K562 (cell line): ENCODE results near the gene CHST8.

Experiments used
- DNMT1 ChIP-seq: fragments of 450-650 bp; IDR thresholded peaks from 2 replicates; pipeline ENCODE4 v1.6.1; 2016; ENCODE audit warnings: antibody characterized with exemption, mild to moderate bottlenecking
- EZH2 ChIP-seq: IDR thresholded peaks from 2 replicates; pipeline ENCODE4 v1.6.1; 2012; ENCODE audit warnings: low read depth, mild to moderate bottlenecking, inconsistent platforms, low read length, borderline replicate concordance
- KDM1A ChIP-seq, 2 experiments: fragments of 450-650 bp; IDR thresholded peaks; 2 replicates each; pipeline ENCODE4 v1.6.1; 2016; ENCODE audit warnings: mild to moderate bottlenecking in 2 of 2
- KLF1 ChIP-seq: fragments of 450-650 bp; IDR thresholded peaks from 2 replicates; pipeline ENCODE4 v1.6.1; 2016; ENCODE audit warnings: missing genetic modification characterization, missing compliant biosample characterization
- NR2F6 ChIP-seq: fragments of 450-650 bp; formaldehyde crosslinking; IDR thresholded peaks from 2 replicates; pipeline ENCODE4 v1.4.0; 2020; ENCODE audit warnings: mild to moderate bottlenecking
- SMC3 ChIP-seq: conservative IDR thresholded peaks from 2 replicates; pipeline ENCODE4 v1.6.1; 2011; ENCODE audit warnings: low read depth, low read length, improper control_type of control experiment; ENCODE audit not compliant: insufficient read depth
- SREBF2 ChIP-seq: sonication (generic); formaldehyde crosslinking; IDR thresholded peaks from 2 replicates; pipeline ENCODE4 v1.4.0; 2020; ENCODE audit warnings: mild to moderate bottlenecking, missing genetic modification reagents
- ZNF197 ChIP-seq: fragments of 200-800 bp; sonication (Bioruptor generic); IDR thresholded peaks from 2 replicates; pipeline ENCODE4 v1.6.1; 2016; ENCODE audit warnings: low read depth, missing genetic modification characterization, missing compliant biosample characterization
- TF ChIP-seq, protein P1 (sequence below), 3 experiments: IDR thresholded peaks in 2 of 3; conservative IDR thresholded peaks in 1 of 3; 2 replicates each; pipeline ENCODE4 v1.5.1; 2011 to 2012; ENCODE audit warnings: low read length in 3 of 3, mild to moderate bottlenecking in 3 of 3, control low read depth in 2 of 3, improper control_type of control experiment in 1 of 3, inconsistent platforms in 1 of 3, low read depth in 1 of 3, mixed read lengths in 1 of 3, moderate library complexity in 1 of 3; ENCODE audit not compliant: insufficient read depth in 2 of 3
- TF ChIP-seq, protein P2 (sequence below): fragments of 250-450 bp; sonication (Bioruptor Pico); IDR thresholded peaks from 2 replicates; pipeline ENCODE4 v1.5.0; 2020; ENCODE audit warnings: mild to moderate bottlenecking

DNA sequence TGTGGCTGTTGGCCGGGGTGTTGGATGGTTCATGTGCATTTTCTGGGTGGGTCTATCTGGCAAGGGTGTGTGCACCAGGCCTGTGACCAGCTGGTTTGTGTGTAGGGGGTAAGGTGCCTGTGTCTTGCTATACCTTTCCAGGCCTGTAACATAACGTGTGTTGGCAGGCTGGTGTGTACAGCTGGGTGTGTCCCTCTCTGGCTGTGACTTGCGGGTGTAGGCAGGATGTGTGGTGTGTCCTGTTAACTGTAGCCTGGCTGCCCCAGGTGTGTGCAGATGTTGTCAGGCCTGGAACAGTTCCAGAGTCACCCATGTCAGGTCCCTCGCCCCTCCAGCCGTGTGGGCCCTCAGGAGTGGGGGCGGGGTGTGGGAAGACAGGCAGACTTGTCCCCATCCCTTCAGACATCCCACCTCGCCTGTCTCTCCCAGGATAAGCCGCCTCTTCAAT, 184.7 kb downstream of the CHST8 start:
- TF ChIP-seq SMC3 (no peak), KDM1A (IDR thresholded peaks at IDR 0.05) (no peak), SREBF2 (CRISPR knock-in tag) (no peak), EZH2 (no peak), ZNF197 (no peak), NR2F6 (CRISPR knock-in tag) (no peak), DNMT1 (no peak), KLF1 (no peak)
- TF ChIP-seq, protein P1, sequence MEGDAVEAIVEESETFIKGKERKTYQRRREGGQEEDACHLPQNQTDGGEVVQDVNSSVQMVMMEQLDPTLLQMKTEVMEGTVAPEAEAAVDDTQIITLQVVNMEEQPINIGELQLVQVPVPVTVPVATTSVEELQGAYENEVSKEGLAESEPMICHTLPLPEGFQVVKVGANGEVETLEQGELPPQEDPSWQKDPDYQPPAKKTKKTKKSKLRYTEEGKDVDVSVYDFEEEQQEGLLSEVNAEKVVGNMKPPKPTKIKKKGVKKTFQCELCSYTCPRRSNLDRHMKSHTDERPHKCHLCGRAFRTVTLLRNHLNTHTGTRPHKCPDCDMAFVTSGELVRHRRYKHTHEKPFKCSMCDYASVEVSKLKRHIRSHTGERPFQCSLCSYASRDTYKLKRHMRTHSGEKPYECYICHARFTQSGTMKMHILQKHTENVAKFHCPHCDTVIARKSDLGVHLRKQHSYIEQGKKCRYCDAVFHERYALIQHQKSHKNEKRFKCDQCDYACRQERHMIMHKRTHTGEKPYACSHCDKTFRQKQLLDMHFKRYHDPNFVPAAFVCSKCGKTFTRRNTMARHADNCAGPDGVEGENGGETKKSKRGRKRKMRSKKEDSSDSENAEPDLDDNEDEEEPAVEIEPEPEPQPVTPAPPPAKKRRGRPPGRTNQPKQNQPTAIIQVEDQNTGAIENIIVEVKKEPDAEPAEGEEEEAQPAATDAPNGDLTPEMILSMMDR (IDR thresholded peaks at IDR 0.05 in 2 of 3, conservative IDR thresholded peaks at IDR 0.05 in 1 of 3; ENCODE audit: insufficient read depth in 2 of 3, low read depth in 1 of 3, low read length in 3 of 3), result no peak
- TF ChIP-seq, protein P2, sequence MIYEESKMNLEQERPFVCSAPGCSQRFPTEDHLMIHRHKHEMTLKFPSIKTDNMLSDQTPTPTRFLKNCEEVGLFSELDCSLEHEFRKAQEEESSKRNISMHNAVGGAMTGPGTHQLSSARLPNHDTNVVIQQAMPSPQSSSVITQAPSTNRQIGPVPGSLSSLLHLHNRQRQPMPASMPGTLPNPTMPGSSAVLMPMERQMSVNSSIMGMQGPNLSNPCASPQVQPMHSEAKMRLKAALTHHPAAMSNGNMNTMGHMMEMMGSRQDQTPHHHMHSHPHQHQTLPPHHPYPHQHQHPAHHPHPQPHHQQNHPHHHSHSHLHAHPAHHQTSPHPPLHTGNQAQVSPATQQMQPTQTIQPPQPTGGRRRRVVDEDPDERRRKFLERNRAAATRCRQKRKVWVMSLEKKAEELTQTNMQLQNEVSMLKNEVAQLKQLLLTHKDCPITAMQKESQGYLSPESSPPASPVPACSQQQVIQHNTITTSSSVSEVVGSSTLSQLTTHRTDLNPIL (CRISPR knock-in tag), result no peak
